Astrocyte (in vitro differentiated cells and primary cell): Measurements from ENCODE around the gene STX7. TPM values are rescaled to one million over a fixed set of nuclear protein-coding genes. Genes with fewer than 3 reads are reported as not detected.

Experiments
- DNase-seq: peaks from one replicate; pipeline ENCODE4 v3.0.0-alpha.2; 2010; ENCODE audit warnings: low read depth
- FAIRE-seq: peaks from 2 replicates; lab custom pipeline; 2011; peaks lifted over from hg19 to GRCh38; lab: Jason Lieb, UNC
- H2AFZ ChIP-seq: 2 replicates; pipeline ENCODE4 v1.6.0; 2012; ENCODE audit warnings: low read depth, low read length, inconsistent platforms
- H3K27ac ChIP-seq: 2 replicates; pipeline ENCODE4 v1.5.1; 2011; ENCODE audit warnings: low read depth, low read length, inconsistent platforms
- H3K27me3 ChIP-seq: 2 replicates; pipeline ENCODE4 v1.6.0; 2011; ENCODE audit warnings: low read length, inconsistent platforms; ENCODE audit not compliant: insufficient read depth
- H3K36me3 ChIP-seq: 2 replicates; pipeline ENCODE4 v1.5.1; 2011; ENCODE audit warnings: low read length, inconsistent platforms; ENCODE audit not compliant: insufficient read depth
- H3K4me1 ChIP-seq: 2 replicates; pipeline ENCODE4 v1.5.1; 2011; ENCODE audit warnings: low read length, inconsistent platforms; ENCODE audit not compliant: insufficient read depth
- H3K4me2 ChIP-seq: 2 replicates; pipeline ENCODE4 v1.6.0; 2012; ENCODE audit warnings: low read length, inconsistent platforms
- H3K4me3 ChIP-seq: 2 replicates; pipeline ENCODE4 v1.5.1; 2011; ENCODE audit warnings: low read depth, mild to moderate bottlenecking, low read length, inconsistent platforms; ENCODE audit not compliant: insufficient read depth
- H3K79me2 ChIP-seq: 2 replicates; pipeline ENCODE4 v1.6.0; 2012; ENCODE audit warnings: mild to moderate bottlenecking, low read length, inconsistent platforms; ENCODE audit not compliant: insufficient read depth
- H3K9ac ChIP-seq: 2 replicates; pipeline ENCODE4 v1.6.0; 2012; ENCODE audit warnings: mild to moderate bottlenecking, low read length, inconsistent platforms
- H3K9me3 ChIP-seq: 2 replicates; pipeline ENCODE4 v1.5.1; 2012; ENCODE audit warnings: low read depth, mild to moderate bottlenecking, low read length, inconsistent platforms; ENCODE audit not compliant: insufficient read depth
- H4K20me1 ChIP-seq: 2 replicates; pipeline ENCODE4 v1.6.0; 2012; ENCODE audit warnings: low read length, inconsistent platforms; ENCODE audit not compliant: insufficient read depth
- H3K27ac Mint-ChIP-seq: one replicate; pipeline ENCODE4 v1.8.0; 2021; ENCODE audit warnings: mild to moderate bottlenecking, mixed read lengths; ENCODE audit not compliant: unreplicated experiment
- H3K27me3 Mint-ChIP-seq: one replicate; pipeline ENCODE4 v1.8.0; 2021; ENCODE audit warnings: low read depth, mixed read lengths; ENCODE audit not compliant: unreplicated experiment
- H3K36me3 Mint-ChIP-seq: one replicate; pipeline ENCODE4 v1.8.0; 2021; ENCODE audit warnings: low read depth, mixed read lengths; ENCODE audit not compliant: unreplicated experiment
- H3K4me1 Mint-ChIP-seq: one replicate; pipeline ENCODE4 v1.8.0; 2021; ENCODE audit warnings: low read depth, mixed read lengths; ENCODE audit not compliant: unreplicated experiment
- H3K4me3 Mint-ChIP-seq: one replicate; pipeline ENCODE4 v1.8.0; 2021; ENCODE audit warnings: mild to moderate bottlenecking, moderate library complexity, mixed read lengths; ENCODE audit not compliant: unreplicated experiment
- H3K9me3 Mint-ChIP-seq: one replicate; pipeline ENCODE4 v1.8.0; 2021; ENCODE audit warnings: mild to moderate bottlenecking, mixed read lengths; ENCODE audit not compliant: unreplicated experiment
- EZH2 ChIP-seq: IDR thresholded peaks from 2 replicates; pipeline ENCODE4 v1.6.1; 2012; ENCODE audit warnings: mild to moderate bottlenecking, low read length, inconsistent platforms; ENCODE audit not compliant: insufficient read depth
- total RNA-seq: library from RNA; stranded (reverse); gene quantifications from 2 replicates; pipeline ENCODE4 v1.2.1, GENCODE V29; 2021
- TF ChIP-seq, protein P1 (sequence below): IDR thresholded peaks from 2 replicates; pipeline ENCODE4 v1.5.1; 2011; ENCODE audit warnings: low read depth, mild to moderate bottlenecking, inconsistent platforms, low read length, moderate library complexity; ENCODE audit not compliant: insufficient read depth

The STX7 gene
- total RNA-seq, 1 donor from 2014 or later = 62.1 TPM

GRCh38 chr6:132400883-132401617, 111.9 kb downstream of the STX7 start, which contains the start of gene MOXD1:
MOXD1 (minus strand) TSS chr6:132401475; CDS start chr6:132401426, 49 bp downstream.
- Histone ChIP-seq H2AFZ (peak within 1 kb of the TSS; percentile 83), H3K79me2 (peaks cover 3% of the 10 kb centered on the region), H3K4me1 (peaks cover 29% of the 10 kb centered on the region), H3K27ac (peak within 1 kb of the TSS; percentile 15), H3K4me3 (peak within 1 kb of the TSS; percentile 74), H3K27me3 (no peaks in the 10 kb centered on the region), H3K4me2 (peak within 1 kb of the TSS; percentile 94), H4K20me1 (no peaks in the 10 kb centered on the region), H3K36me3 (no peaks in the 10 kb centered on the region), H3K9me3 (no peaks in the 10 kb centered on the region), H3K9ac (peak within 1 kb of the TSS; percentile 80)
- Mint-ChIP-seq H3K27ac (no peak within 1 kb of the TSS), H3K4me3 (peak within 1 kb of the TSS; percentile 77), H3K27me3 (peaks cover 13% of the 10 kb centered on the region), H3K36me3 (no peaks in the 10 kb centered on the region), H3K9me3 (peaks cover 1% of the 10 kb centered on the region), H3K4me1 (peaks cover 22% of the 10 kb centered on the region)
- FAIRE-seq = no peak
- TF ChIP-seq, protein P1, sequence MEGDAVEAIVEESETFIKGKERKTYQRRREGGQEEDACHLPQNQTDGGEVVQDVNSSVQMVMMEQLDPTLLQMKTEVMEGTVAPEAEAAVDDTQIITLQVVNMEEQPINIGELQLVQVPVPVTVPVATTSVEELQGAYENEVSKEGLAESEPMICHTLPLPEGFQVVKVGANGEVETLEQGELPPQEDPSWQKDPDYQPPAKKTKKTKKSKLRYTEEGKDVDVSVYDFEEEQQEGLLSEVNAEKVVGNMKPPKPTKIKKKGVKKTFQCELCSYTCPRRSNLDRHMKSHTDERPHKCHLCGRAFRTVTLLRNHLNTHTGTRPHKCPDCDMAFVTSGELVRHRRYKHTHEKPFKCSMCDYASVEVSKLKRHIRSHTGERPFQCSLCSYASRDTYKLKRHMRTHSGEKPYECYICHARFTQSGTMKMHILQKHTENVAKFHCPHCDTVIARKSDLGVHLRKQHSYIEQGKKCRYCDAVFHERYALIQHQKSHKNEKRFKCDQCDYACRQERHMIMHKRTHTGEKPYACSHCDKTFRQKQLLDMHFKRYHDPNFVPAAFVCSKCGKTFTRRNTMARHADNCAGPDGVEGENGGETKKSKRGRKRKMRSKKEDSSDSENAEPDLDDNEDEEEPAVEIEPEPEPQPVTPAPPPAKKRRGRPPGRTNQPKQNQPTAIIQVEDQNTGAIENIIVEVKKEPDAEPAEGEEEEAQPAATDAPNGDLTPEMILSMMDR = no peak
- TF ChIP-seq EZH2 = no peak
- no peak for DNase-seq

DNA sequence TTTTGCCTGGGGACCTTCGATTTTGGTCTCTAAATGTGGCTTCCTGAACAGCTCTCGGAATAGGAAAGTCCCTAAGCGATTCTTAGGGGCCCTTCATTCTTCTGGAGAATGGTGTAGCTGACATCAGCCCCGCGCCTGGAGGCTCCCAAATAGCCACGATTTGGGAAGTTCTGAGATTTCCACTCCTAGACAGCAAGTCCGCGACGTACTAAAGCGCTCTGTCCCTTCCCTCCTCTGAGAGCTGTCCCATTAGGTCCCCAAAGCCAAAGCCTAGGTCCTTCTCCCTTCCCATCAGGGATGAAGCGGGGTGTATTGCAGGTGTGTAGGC, 112.4 kb downstream of the STX7 start:
- Histone ChIP-seq H2AFZ (peak overlapping the region; percentile 83), H3K27ac (no peak overlapping the region), H3K36me3 (no peaks in the 10 kb centered on the region), H3K9ac (peak overlapping the region; percentile 80), H3K4me3 (peak overlapping the region; percentile 74), H3K4me1 (peaks cover 28% of the 10 kb centered on the region), H4K20me1 (no peaks in the 10 kb centered on the region), H3K79me2 (peaks cover 3% of the 10 kb centered on the region), H3K9me3 (no peaks in the 10 kb centered on the region), H3K27me3 (no peaks in the 10 kb centered on the region), H3K4me2 (peak overlapping the region; percentile 94)
- Mint-ChIP-seq H3K4me3 (peak overlapping the region; percentile 77), H3K27me3 (peaks cover 13% of the 10 kb centered on the region), H3K4me1 (peaks cover 17% of the 10 kb centered on the region), H3K36me3 (no peaks in the 10 kb centered on the region), H3K27ac (no peak overlapping the region), H3K9me3 (peaks cover 1% of the 10 kb centered on the region)
- FAIRE-seq = no peak
- TF ChIP-seq EZH2 = no peak
- DNase-seq = no peak

GRCh38 chr6:132399376-132400074, 113.4 kb downstream of the STX7 start:
- peaks cover 13% of the 10 kb centered on the region for H3K27me3 Mint-ChIP-seq
- no peaks in the 10 kb centered on the region for H3K36me3 Mint-ChIP-seq
- H3K4me2 ChIP-seq = peak overlapping the region; percentile 94
- H3K27me3 ChIP-seq = no peaks in the 10 kb centered on the region
- H3K9ac ChIP-seq = peak overlapping the region; percentile 80
- H3K4me3 ChIP-seq = peak overlapping the region; percentile 74
- H3K9me3 Mint-ChIP-seq = peaks cover 9% of the 10 kb centered on the region
- no peaks in the 10 kb centered on the region for H3K36me3 ChIP-seq
- no peaks in the 10 kb centered on the region for H4K20me1 ChIP-seq
- H3K27ac Mint-ChIP-seq = no peak overlapping the region
- H3K4me3 Mint-ChIP-seq = no peak overlapping the region
- TF ChIP-seq, protein P1 = no peak
- TF ChIP-seq EZH2 = no peak
- peak overlapping the region; percentile 55 for H3K27ac ChIP-seq
- peak; percentile 83 for DNase-seq
- H3K9me3 ChIP-seq = no peaks in the 10 kb centered on the region
- no peak for FAIRE-seq
- H3K79me2 ChIP-seq = peaks cover 3% of the 10 kb centered on the region
- no peak overlapping the region for H2AFZ ChIP-seq
- peaks cover 18% of the 10 kb centered on the region for H3K4me1 ChIP-seq
- H3K4me1 Mint-ChIP-seq = peaks cover 8% of the 10 kb centered on the region

Other genes with a start within 250 kb of the STX7 start
- gene MOXD1, start 111.6 kb downstream of the STX7 start, total RNA-seq = 3.5 and 4.8 TPM in 2 replicates
- gene TAAR9, start 25.2 kb upstream of the STX7 start, total RNA-seq = not detected in 2 replicates
- not detected in 2 replicates for gene TAAR8, start 39.6 kb upstream of the STX7 start, total RNA-seq
- not detected in 2 replicates for gene TAAR6, start 57.2 kb upstream of the STX7 start, total RNA-seq
- not detected in 2 replicates for gene TAAR5, start 76.6 kb upstream of the STX7 start, total RNA-seq
- gene TAAR2, start 111.2 kb upstream of the STX7 start, total RNA-seq = not detected in 2 replicates
- not detected in 2 replicates for gene TAAR1, start 146.1 kb upstream of the STX7 start, total RNA-seq
- 0.07 TPM in 1 of 2 replicates, not detected in the other for gene VNN1, start 200.9 kb upstream of the STX7 start, total RNA-seq
- gene VNN2, start 244.8 kb upstream of the STX7 start, total RNA-seq = 0.18 TPM in 1 of 2 replicates, not detected in the other